H54 (cell line): ENCODE results near the gene FEM1C.

Experiments used
- DNase-seq: peaks from one replicate; pipeline ENCODE4 v3.0.0; 2011; ENCODE audit warnings: low spot score, mixed read lengths; ENCODE audit not compliant: insufficient read length
- FAIRE-seq: peaks from 3 replicates; lab custom pipeline; 2011; peaks lifted over from hg19 to GRCh38; lab: Jason Lieb, UNC
- POLR2A ChIP-seq: IDR thresholded peaks from 2 replicates; pipeline ENCODE4 v1.6.1; 2011; ENCODE audit warnings: low read depth, mild to moderate bottlenecking, low read length

Gene FEM1C

DNA sequence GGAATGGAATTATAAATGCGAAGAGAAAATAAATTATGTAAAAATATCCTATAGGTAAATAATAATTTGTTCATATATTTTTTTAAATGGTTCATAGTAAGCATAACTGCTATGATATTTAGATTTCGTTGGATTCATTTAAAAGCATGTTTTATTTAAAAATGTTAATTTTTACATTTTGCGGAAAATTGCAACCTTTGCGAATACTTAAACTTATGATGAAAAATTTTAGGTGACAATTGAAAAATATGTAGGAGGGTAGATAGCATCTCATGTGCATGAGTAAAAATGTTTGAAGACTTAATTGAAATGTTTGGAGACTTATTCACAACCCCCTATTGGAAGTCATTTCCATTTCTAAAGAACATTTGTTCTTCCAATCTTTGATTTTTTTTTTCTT is 4.1 kb upstream of the FEM1C start:
- DNase-seq (no peak), FAIRE-seq (no peak)
- TF ChIP-seq POLR2A, result no peak

DNA sequence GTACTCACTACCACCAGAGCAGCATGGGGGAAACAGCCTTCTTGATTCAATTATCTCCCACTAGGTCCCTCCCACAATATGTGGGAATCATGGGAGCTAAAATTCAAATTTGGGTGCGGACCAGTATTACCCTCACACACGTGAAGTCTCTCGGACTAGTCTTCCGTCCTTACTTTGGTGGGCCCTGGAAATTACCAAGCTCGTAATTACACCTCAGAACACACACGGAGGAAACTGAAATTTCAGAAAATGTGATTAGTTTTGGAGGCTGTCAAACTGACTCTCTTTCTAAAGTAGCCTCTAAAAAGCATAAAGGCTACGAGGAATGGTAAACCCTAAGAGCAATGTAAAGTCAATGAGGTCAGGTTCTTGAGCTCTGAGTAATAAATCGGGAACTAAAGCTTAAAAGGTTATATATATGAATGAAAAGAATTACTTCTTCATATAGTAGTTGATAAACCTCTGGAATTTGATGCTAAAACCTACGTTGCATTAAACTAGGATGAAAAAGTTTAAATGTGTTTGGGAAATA is 842 bp upstream of the FEM1C start:
- DNase-seq, result no peak
- no peak for TF ChIP-seq POLR2A
- FAIRE-seq, result no peak

DNA sequence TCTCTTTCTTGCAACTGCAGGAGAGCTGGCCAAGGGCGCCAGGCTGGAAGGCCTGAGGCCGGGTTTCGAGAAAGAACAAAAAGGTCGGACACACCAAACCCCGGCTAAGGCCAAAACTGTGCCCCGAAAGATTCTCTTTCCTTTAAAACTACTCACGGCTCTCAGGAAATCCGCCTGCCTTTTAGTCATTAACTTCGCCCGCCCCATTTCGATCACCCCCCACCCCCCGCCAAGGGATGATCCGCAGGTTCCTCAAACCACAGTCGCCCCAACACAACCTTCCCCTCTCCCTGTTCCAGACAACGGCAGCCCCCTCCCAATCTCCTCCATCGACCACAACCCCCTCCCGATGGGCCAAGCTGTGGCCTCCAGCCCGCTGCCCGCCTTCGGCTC is 536 bp downstream of the FEM1C start:
- no peak for TF ChIP-seq POLR2A
- DNase-seq (no peak), FAIRE-seq (no peak)

DNA sequence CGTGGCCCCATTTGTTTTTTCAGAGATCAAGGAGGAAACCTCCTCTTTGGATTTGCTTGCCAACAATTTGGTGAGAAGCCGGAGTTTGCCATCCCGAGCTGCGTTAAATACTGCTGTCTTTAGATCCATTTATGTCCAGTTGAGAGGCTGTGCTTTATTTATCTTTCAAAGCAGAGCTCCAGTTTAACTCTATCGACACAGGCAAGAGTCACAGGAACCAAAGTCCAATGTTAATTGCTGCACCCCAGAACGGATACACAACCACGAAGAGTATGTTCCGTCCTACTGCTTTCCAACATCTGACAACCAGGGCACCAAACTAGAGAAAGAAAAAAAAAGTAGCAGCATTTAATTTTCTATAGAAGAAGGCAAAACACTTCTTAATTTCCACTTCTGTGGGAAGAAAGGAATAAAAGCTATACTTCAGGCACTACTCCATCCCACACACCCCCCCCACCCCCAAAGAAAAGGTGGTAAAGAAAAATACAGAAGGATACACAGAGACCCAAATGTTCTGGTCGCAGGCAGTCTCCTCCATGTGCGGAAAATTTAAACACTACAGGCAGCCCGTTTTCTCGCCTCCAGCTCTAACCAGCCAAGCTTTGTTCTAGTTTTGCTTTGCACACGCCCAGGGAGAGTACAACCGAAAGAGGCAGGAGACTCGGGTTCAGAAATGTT is 1.1 kb downstream of the FEM1C start:
- TF ChIP-seq POLR2A, result no peak
- no peak for FAIRE-seq
- no peak for DNase-seq

DNA sequence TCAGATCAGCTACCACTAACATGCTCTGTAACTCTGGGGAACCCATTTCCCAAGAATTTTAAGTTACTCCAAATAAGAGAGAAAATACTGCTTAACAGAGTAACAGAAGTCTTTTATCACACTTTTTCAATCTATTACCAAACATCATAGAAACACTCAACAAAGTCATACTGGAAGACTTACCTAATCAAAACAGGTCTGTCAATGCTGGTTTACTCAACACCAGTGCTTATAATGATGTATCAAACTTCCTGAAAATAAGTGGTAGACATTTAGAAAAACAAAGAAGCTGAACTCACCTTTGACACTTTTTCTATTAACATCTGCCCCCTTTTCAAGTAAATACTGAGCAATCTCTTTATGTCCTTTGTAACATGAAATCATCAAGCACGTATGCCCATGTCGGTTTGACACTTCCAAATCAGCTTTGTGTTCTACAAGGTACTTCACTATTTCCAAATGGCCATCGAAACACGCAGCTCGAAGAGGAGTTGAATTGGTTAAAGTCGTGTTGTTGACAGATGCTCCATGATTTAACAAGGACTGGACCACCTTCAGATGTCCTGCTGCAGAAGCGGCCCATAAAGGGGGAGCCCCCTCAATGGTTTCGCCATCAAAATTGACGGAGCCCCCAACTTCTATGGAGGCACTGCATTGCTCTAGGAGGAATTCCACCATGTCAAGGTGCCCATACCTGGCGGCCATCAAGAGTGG is 1.8 kb downstream of the FEM1C start:
- DNase-seq (no peak), FAIRE-seq (peak; percentile 62)
- no peak for TF ChIP-seq POLR2A

DNA sequence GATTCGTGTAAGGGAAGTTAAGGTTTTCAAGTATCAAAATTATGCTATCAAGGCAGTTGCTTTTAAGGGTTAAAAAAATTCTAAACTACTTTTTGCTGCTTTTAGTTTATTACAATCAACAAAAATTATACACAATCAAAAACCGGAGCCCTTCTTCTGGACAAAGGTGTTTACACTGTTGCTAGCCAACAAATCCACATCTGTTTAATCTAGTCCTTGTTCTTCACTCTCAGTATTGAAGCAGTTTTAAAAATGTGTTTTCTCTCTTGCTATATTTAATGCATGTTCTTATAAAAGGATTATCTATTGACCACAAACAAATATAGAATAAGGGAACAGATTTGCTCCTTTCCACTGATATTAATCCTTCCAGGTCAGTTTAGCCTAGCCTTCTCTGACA is 2.5 kb downstream of the FEM1C start:
- no peak for FAIRE-seq
- no peak for TF ChIP-seq POLR2A
- DNase-seq, result no peak

DNA sequence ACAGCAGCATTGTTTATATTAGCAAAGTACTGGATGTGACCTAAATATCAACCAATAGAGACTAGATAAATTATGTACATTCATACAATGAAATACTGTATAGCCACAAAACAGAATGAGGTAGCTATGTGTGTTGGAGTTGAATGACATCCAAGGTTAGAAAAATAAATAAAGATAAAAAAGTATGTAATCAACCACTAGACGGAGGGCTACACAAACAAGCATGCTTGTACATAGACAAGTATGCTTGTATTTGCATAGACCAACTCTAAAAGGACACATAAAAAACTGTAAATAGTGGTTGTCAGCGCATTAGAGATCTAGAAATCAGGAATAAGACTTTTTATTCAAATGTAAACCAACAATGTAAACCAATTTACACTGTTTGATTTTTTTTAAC is 3.0 kb downstream of the FEM1C start:
- DNase-seq, result no peak
- FAIRE-seq, result no peak
- TF ChIP-seq POLR2A, result no peak

DNA sequence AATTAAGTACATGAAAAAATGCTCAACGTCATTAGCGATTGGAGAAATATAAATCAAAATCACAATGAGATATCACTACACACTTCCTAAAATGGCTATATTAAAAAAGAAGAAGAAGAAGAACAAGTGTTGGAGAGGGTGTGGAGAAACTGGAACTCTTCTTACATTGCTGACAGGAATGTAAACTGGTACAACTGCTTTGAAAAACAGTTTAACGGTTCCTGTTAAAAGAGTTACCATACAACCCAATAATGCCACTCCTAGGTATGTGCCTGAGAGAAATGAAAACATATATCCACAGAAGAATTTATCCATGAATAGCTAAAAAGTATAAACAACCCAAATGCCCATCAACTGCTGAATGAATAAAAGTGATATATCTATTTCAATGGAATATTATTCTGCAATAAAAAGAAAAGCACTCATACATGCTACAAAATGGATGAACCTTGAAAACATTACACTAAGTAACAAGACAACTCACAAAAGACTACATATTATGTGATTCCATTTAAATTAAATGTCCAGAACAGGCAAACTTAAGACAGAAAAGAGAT is 9.0 kb downstream of the FEM1C start:
- DNase-seq (no peak), FAIRE-seq (peak; percentile 48)
- TF ChIP-seq POLR2A, result no peak

DNA sequence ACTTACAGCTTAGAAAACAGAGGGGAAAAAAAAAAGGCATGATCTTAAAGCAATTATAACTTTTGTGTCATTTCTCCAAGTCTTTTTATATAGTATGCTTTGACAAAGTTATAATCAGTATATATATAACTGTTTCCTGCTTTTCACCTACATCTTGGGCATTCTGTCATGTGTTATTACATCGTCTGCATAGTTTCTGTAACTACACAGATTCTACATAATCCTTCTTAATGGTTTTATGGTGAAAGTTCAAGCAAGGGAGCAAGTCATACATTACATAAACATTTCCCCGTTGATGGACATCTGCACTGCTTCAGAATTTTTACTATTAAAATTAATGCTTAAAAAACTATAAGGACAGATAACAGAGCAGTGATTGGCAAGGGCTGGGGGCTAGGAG is 12.1 kb downstream of the FEM1C start:
- TF ChIP-seq POLR2A, result no peak
- no peak for FAIRE-seq
- DNase-seq, result no peak

DNA sequence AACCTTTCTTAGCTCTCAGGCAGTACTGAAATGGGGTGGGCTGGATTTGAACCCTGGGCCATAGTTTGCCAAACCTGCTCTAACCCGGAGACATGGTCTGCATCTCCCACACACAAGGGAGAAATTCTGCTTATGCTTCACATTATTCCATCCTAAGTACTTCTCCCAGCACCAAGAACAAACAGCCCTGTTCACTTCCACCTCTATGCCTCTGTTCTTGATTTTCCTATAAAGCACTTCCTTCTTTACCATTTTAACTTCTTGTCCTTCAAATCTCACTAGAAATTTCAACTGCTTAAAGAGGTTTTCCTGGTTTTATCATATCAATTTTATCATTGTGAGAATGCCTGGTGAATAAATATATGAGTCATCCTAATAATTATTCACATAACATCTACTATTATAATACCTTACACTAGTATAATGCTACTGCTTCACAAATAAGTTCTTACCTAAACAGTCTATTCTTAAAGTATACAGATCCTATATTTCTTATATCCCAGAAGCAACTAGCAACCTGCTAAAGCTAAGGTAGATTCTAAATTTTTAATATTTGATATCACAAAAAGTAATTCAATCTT is 12.7 kb downstream of the FEM1C start:
- FAIRE-seq (no peak), DNase-seq (no peak)
- no peak for TF ChIP-seq POLR2A

DNA sequence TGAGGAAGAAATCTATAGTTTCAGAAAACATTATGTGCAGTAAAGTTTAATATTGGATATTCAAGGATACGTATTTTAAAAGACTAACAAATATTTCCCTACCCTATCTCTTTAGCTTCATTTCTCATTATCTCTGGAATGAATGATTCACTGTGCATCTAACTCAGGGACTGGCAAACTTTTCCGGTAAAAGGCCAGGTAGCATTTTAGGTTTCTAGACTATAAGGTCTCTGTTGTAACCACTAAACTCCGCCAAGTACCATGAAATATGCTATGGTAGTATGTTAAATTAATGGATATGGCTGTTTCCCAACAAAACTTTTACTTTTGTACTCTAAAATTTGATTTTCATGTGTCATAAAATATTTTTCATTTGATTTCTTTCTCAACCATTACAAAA is 13.2 kb downstream of the FEM1C start:
- DNase-seq, result no peak
- FAIRE-seq, result no peak
- TF ChIP-seq POLR2A, result no peak

DNA sequence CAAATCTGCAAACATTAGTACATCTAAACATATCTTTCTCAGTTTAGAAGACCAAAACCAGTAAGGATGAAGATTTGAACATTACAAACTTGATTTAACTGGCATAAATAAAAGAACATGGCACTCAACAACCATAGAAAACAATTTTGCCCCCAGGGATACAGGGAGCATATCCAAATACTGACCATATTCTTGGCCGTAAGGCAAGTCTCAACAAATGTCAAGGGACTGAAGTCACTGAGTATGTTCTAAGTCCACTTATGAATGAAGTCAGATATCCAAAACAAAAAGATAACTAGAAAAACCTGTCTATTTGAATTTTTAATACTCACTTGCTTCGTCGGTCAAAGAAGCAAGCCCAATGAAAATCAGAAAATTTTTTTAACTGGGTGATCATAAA is 14.1 kb downstream of the FEM1C start:
- FAIRE-seq, result peak; percentile 66
- DNase-seq, result no peak
- no peak for TF ChIP-seq POLR2A

DNA sequence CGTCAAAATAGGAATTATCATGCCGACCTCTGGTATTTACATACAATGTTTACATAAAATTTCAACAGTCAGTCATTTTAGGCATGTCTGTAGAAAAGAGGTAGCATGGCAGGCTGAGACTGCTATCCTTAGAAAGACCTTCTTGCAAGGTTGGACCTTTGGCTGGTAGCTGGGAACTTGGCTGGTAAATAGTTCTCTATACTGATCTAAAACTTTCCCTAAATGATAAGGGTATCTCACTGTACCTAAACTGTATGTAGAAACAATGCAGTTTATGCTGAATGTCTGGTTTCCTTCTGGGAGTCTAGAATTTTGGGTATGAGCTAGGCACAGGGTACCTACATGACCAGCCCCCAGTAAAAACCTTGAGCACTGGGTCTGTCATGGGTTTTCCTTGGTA is 18.0 kb downstream of the FEM1C start:
- peak; percentile 67 for FAIRE-seq
- DNase-seq, result no peak
- TF ChIP-seq POLR2A, result no peak

DNA sequence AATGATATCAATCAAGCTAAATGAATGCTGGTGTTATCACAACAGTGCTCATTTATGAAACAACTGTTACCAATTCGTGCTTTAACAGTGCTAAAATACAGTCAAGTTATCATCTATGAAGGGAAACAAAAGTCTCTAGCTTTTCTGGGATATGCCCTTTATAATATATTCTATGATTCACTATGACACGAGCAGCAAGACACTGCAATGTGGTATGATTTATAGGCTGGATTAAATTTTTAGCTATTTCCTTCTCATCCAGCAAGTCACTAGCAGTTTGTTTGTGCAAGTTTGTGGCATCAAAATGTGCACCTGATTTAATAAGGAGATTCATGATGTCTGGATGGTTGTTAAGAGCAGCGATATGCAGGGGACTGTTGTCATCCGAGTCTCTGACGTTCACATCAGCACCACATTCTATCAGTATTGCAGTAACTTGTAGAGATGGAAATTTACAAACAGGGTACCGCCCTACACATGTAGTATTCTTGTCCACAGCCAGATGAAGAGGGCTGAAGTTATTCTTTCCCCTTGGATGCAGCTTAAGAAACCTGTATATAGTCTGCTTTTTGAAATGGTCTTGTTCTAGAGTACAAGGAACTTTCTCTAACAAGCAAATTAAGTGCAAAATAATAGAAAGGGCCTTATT is 20.3 kb downstream of the FEM1C start:
- FAIRE-seq (peak; percentile 52), DNase-seq (no peak)
- TF ChIP-seq POLR2A, result no peak
